WTC11 (cell line): ENCODE measurements around the gene ZNF490. TPM values are rescaled to one million over a fixed set of nuclear protein-coding genes. Genes with fewer than 3 reads are reported as not detected.

ENCODE experiments used
- ATAC-seq: fragments of 200-7000 bp; cut with Tn5 transposase; 2 replicates; pipeline ENCODE4 v1.10.0; 2021; ENCODE audit warnings: mild to moderate bottlenecking, moderate library complexity
- Bru-seq: library from RNA; stranded (reverse); fragments of 400-500 nt; gene quantifications from one replicate; lab custom pipeline; 2021; lab: Mats Ljungman, UMichigan
- CTCF ChIA-PET: fragments of 300-600 bp; sonication (Branson Sonifier 250); formaldehyde crosslinking; loops from one replicate; lab custom pipeline; 2021; ENCODE audit warnings: antibody characterized with exemption; lab: Charles Lee
- POLR2A ChIA-PET: fragments of 350-600 bp; sonication (Branson Sonifier 250); formaldehyde crosslinking; loops from one replicate; lab custom pipeline; 2021; ENCODE audit warnings: antibody characterized with exemption; lab: Charles Lee
- DNase-seq: peaks from one replicate; pipeline ENCODE4 v3.0.0; 2021; ENCODE audit warnings: low spot score
- H3K27ac Mint-ChIP-seq: 2 replicates; pipeline ENCODE4 v1.8.0; 2021; ENCODE audit warnings: mixed read lengths
- H3K27me3 Mint-ChIP-seq: 2 replicates; pipeline ENCODE4 v1.8.0; 2021; ENCODE audit warnings: low read depth, mild to moderate bottlenecking, moderate library complexity, mixed read lengths
- H3K36me3 Mint-ChIP-seq: 2 replicates; pipeline ENCODE4 v1.8.0; 2021; ENCODE audit warnings: mixed read lengths
- H3K4me1 Mint-ChIP-seq: 2 replicates; pipeline ENCODE4 v1.8.0; 2022; ENCODE audit warnings: mixed read lengths
- H3K4me3 Mint-ChIP-seq: 2 replicates; pipeline ENCODE4 v1.8.0; 2021; ENCODE audit warnings: mild to moderate bottlenecking, moderate library complexity, mixed read lengths
- H3K9me3 Mint-ChIP-seq: 2 replicates; pipeline ENCODE4 v1.8.0; 2021; ENCODE audit warnings: mixed read lengths
- AFF4 ChIP-seq: sonication (generic); formaldehyde crosslinking; IDR thresholded peaks from 2 replicates; pipeline ENCODE4 v1.8.1; 2023; ENCODE audit warnings: mild to moderate bottlenecking, missing genetic modification reagents, borderline replicate concordance
- ARID4B ChIP-seq: sonication (generic); formaldehyde crosslinking; IDR thresholded peaks from 2 replicates; pipeline ENCODE4 v1.8.0; 2023; ENCODE audit warnings: missing genetic modification reagents, mild to moderate bottlenecking, borderline replicate concordance
- ATF2 ChIP-seq: sonication (generic); formaldehyde crosslinking; IDR thresholded peaks from 2 replicates; pipeline ENCODE4 v1.8.1; 2022; ENCODE audit warnings: low read depth, missing genetic modification reagents, borderline replicate concordance
- CDX4 ChIP-seq: fragments of 250-450 bp; sonication (Bioruptor Pico); IDR thresholded peaks from 2 replicates; pipeline ENCODE4 v1.9.0; 2021; ENCODE audit warnings: moderate library complexity, mild to moderate bottlenecking, inconsistent platforms, borderline replicate concordance
- ESRRA ChIP-seq: sonication (generic); formaldehyde crosslinking; IDR thresholded peaks from 2 replicates; pipeline ENCODE4 v1.8.1; 2022; ENCODE audit warnings: mild to moderate bottlenecking, missing genetic modification reagents, borderline replicate concordance
- FOXK1 ChIP-seq: sonication (generic); formaldehyde crosslinking; IDR thresholded peaks from 2 replicates; pipeline ENCODE4 v1.8.0; 2022; ENCODE audit warnings: mild to moderate bottlenecking, moderate library complexity, missing genetic modification reagents
- FOXP1 ChIP-seq: sonication (generic); formaldehyde crosslinking; IDR thresholded peaks from 2 replicates; pipeline ENCODE4 v1.8.0; 2022; ENCODE audit warnings: missing genetic modification reagents, mild to moderate bottlenecking, moderate library complexity, borderline replicate concordance
- FOXP4 ChIP-seq: sonication (generic); formaldehyde crosslinking; IDR thresholded peaks from 2 replicates; pipeline ENCODE4 v1.8.0; 2022; ENCODE audit warnings: mild to moderate bottlenecking, missing genetic modification reagents
- HMGA2 ChIP-seq: fragments of 250-450 bp; sonication (Bioruptor Pico); IDR thresholded peaks from 2 replicates; pipeline ENCODE4 v1.4.0; 2021; ENCODE audit warnings: mild to moderate bottlenecking, moderate library complexity
- NFATC4 ChIP-seq: fragments of 250-450 bp; sonication (Bioruptor Pico); IDR thresholded peaks from 2 replicates; pipeline ENCODE4 v1.9.0; 2021; ENCODE audit warnings: mild to moderate bottlenecking
- NR2C2 ChIP-seq: sonication (generic); formaldehyde crosslinking; IDR thresholded peaks from 2 replicates; pipeline ENCODE4 v1.8.0; 2022; ENCODE audit warnings: mild to moderate bottlenecking, missing genetic modification reagents
- PRRX2 ChIP-seq: fragments of 250-450 bp; sonication (Bioruptor Pico); IDR thresholded peaks from 2 replicates; pipeline ENCODE4 v1.8.0; 2021; ENCODE audit warnings: mild to moderate bottlenecking
- SMAD3 ChIP-seq: sonication (generic); formaldehyde crosslinking; IDR thresholded peaks from 2 replicates; pipeline ENCODE4 v1.8.0; 2022; ENCODE audit warnings: missing genetic modification reagents, mild to moderate bottlenecking, borderline replicate concordance
- STAT6 ChIP-seq: sonication (generic); formaldehyde crosslinking; conservative IDR thresholded peaks from 2 replicates; pipeline ENCODE4 v1.8.1; 2023; ENCODE audit warnings: mild to moderate bottlenecking, low read depth, missing genetic modification reagents, moderate library complexity
- USF1 ChIP-seq: sonication (generic); formaldehyde crosslinking; IDR thresholded peaks from 2 replicates; pipeline ENCODE4 v1.8.0; 2022; ENCODE audit warnings: mild to moderate bottlenecking, missing genetic modification reagents
- ZMAT4 ChIP-seq: fragments of 250-450 bp; sonication (Bioruptor Pico); IDR thresholded peaks from 2 replicates; pipeline ENCODE4 v1.9.0; 2021; ENCODE audit warnings: mild to moderate bottlenecking
- ZNF121 ChIP-seq: sonication (generic); formaldehyde crosslinking; IDR thresholded peaks from 2 replicates; pipeline ENCODE4 v1.8.0; 2023; ENCODE audit warnings: missing genetic modification reagents
- ZNF416 ChIP-seq: fragments of 250-450 bp; sonication (Bioruptor Pico); IDR thresholded peaks from 2 replicates; pipeline ENCODE4 v1.9.0; 2021; ENCODE audit warnings: mild to moderate bottlenecking, inconsistent platforms
- long read RNA-seq, 3 experiments: library from RNA in 1 of 3; library from capped mRNA in 1 of 3; library from polyadenylated mRNA in 1 of 3; unstranded in 2 of 3; stranded (forward) in 1 of 3; transcript quantifications; one replicate each; pipeline ENCODE4 v2.0.0, GENCODE V29; 2021
- total RNA-seq: library from RNA; stranded (reverse); gene quantifications from 3 replicates; pipeline ENCODE4 v1.2.3, GENCODE V29; 2021

ZNF490 gene
- total RNA-seq (7.3 to 7.7 TPM (median 7.6 TPM) in 3 replicates), Bru-seq, nascent RNA (percentile 62 among the genes with signal in this experiment)
- long read RNA-seq, experiment 1, full-length matches to known transcripts: 10 of 14 reads
- long read RNA-seq, experiment 1, partial matches to known transcripts: 1 of 14 reads
- long read RNA-seq, experiment 1, other reads (novel, unspliced or antisense): 3 of 14 reads
- long read RNA-seq, experiment 2: 0 reads
- long read RNA-seq, experiment 3: 0 reads

GRCh38 chr19:12610540-12611360, at the start of gene ZNF490, which contains the start of gene ZNF791:
ZNF490 (minus strand) TSS chr19:12610813; CDS start chr19:12610680, 133 bp downstream.
ZNF791 (plus strand) TSS chr19:12610920; CDS start chr19:12611080, 160 bp downstream.
- DNase-seq (peak; percentile 97), ATAC-seq (peak; percentile 97)
- Mint-ChIP-seq H3K4me1 (peaks cover 3% of the 10 kb centered on the region), H3K27me3 (no peaks in the 10 kb centered on the region), H3K27ac (peak within 1 kb of the TSS; percentile 99), H3K36me3 (peaks cover 22% of the 10 kb centered on the region), H3K9me3 (no peaks in the 10 kb centered on the region), H3K4me3 (peak within 1 kb of the TSS; percentile 97)
- POLR2A ChIA-PET: interaction anchor here (0.6 to 2.0 kb wide), 6 partner anchors 10 to 53 kb away, joined by 4 to 6 read pairs (median 4); no protein-coding TSS in a partner anchor
- CTCF ChIA-PET: interaction anchor here (0.7 to 3.1 kb wide), 15 partner anchors 12 to 367 kb away, joined by 3 to 20 read pairs (median 4); no protein-coding TSS in a partner anchor
- TF ChIP-seq CDX4 (CRISPR knock-in tag): no peak
- TF ChIP-seq STAT6 (CRISPR knock-in tag): no peak
- TF ChIP-seq NFATC4 (CRISPR knock-in tag): no peak
- no peak for TF ChIP-seq SMAD3
- TF ChIP-seq ARID4B: peak; percentile 89; the same call in 1 of the 2 replicates
- TF ChIP-seq FOXP4: peak; percentile 78
- no peak for TF ChIP-seq ZNF416
- TF ChIP-seq ATF2: no peak
- TF ChIP-seq AFF4 (CRISPR knock-in tag): no peak
- TF ChIP-seq NR2C2 (CRISPR knock-in tag): no peak
- TF ChIP-seq ZNF121: no peak
- no peak for TF ChIP-seq PRRX2 (CRISPR knock-in tag)
- peak; percentile 76; the same call in 1 of the 2 replicates for TF ChIP-seq FOXP1
- TF ChIP-seq HMGA2: no peak
- no peak for TF ChIP-seq ZMAT4 (CRISPR knock-in tag)
- TF ChIP-seq FOXK1 (CRISPR knock-in tag): peak; percentile 67
- no peak for TF ChIP-seq USF1 (CRISPR knock-in tag)
- TF ChIP-seq ESRRA: no peak
